ENCODE measurements around the gene CSMD2. TPM values are rescaled to one million over a fixed set of nuclear protein-coding genes. Genes with fewer than 3 reads are reported as not detected.

Gene CSMD2
- total RNA-seq, 1 experiment from 2014 or later = 13.2 TPM

DNA sequence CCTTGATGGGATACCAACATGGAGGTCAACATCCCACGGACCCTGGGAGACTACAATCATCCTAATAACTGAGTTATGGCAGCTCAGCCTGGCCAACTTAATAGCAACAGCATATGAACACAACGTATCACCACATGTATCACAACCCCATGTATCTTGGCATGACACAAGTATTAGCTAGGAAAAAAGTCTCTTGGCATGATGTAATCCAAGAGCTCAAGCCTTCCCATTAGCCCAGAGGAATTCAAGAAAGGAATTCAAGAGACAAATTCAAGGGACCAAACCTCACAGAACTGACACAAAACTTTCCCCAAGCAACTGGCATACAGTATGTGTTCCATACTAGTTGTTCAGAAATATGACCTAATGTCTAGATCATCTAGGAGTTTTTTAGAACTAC is 402.1 kb downstream of the CSMD2 start:
- H3K4me1 Mint-ChIP-seq = no peaks in the 10 kb centered on the region
- no peaks in the 10 kb centered on the region for H3K9me3 Mint-ChIP-seq
- no peak overlapping the region for H3K27ac Mint-ChIP-seq
- peaks cover 2% of the 10 kb centered on the region; the same call in 1 of the 2 replicates for H3K36me3 Mint-ChIP-seq
- ATAC-seq (no peak), DNase-seq (ENCODE audit: low spot score) (no peak)
- no peaks in the 10 kb centered on the region for H3K27me3 Mint-ChIP-seq (ENCODE audit: low read depth)
- POLR2A ChIA-PET = no interaction called here
- no peak overlapping the region for H3K4me3 Mint-ChIP-seq
- TF ChIP-seq, protein P1, sequence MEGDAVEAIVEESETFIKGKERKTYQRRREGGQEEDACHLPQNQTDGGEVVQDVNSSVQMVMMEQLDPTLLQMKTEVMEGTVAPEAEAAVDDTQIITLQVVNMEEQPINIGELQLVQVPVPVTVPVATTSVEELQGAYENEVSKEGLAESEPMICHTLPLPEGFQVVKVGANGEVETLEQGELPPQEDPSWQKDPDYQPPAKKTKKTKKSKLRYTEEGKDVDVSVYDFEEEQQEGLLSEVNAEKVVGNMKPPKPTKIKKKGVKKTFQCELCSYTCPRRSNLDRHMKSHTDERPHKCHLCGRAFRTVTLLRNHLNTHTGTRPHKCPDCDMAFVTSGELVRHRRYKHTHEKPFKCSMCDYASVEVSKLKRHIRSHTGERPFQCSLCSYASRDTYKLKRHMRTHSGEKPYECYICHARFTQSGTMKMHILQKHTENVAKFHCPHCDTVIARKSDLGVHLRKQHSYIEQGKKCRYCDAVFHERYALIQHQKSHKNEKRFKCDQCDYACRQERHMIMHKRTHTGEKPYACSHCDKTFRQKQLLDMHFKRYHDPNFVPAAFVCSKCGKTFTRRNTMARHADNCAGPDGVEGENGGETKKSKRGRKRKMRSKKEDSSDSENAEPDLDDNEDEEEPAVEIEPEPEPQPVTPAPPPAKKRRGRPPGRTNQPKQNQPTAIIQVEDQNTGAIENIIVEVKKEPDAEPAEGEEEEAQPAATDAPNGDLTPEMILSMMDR (IDR thresholded peaks at IDR 0.05) = no peak
- TF ChIP-seq, protein P2, sequence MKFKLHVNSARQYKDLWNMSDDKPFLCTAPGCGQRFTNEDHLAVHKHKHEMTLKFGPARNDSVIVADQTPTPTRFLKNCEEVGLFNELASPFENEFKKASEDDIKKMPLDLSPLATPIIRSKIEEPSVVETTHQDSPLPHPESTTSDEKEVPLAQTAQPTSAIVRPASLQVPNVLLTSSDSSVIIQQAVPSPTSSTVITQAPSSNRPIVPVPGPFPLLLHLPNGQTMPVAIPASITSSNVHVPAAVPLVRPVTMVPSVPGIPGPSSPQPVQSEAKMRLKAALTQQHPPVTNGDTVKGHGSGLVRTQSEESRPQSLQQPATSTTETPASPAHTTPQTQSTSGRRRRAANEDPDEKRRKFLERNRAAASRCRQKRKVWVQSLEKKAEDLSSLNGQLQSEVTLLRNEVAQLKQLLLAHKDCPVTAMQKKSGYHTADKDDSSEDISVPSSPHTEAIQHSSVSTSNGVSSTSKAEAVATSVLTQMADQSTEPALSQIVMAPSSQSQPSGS (CRISPR knock-in tag; IDR thresholded peaks at IDR 0.05; ENCODE audit: borderline replicate concordance, low read depth) = no peak
- TF ChIP-seq TEAD4 (CRISPR knock-in tag; IDR thresholded peaks at IDR 0.05) = no peak
- TF ChIP-seq, protein P3, sequence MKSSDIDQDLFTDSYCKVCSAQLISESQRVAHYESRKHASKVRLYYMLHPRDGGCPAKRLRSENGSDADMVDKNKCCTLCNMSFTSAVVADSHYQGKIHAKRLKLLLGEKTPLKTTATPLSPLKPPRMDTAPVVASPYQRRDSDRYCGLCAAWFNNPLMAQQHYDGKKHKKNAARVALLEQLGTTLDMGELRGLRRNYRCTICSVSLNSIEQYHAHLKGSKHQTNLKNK (CRISPR knock-in tag; IDR thresholded peaks at IDR 0.05) = no peak
- TF ChIP-seq, protein P4, sequence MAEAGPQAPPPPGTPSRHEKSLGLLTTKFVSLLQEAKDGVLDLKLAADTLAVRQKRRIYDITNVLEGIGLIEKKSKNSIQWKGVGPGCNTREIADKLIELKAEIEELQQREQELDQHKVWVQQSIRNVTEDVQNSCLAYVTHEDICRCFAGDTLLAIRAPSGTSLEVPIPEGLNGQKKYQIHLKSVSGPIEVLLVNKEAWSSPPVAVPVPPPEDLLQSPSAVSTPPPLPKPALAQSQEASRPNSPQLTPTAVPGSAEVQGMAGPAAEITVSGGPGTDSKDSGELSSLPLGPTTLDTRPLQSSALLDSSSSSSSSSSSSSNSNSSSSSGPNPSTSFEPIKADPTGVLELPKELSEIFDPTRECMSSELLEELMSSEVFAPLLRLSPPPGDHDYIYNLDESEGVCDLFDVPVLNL (CRISPR knock-in tag; IDR thresholded peaks at IDR 0.05; ENCODE audit: borderline replicate concordance, low read depth) = no peak
- TF ChIP-seq, protein P5, sequence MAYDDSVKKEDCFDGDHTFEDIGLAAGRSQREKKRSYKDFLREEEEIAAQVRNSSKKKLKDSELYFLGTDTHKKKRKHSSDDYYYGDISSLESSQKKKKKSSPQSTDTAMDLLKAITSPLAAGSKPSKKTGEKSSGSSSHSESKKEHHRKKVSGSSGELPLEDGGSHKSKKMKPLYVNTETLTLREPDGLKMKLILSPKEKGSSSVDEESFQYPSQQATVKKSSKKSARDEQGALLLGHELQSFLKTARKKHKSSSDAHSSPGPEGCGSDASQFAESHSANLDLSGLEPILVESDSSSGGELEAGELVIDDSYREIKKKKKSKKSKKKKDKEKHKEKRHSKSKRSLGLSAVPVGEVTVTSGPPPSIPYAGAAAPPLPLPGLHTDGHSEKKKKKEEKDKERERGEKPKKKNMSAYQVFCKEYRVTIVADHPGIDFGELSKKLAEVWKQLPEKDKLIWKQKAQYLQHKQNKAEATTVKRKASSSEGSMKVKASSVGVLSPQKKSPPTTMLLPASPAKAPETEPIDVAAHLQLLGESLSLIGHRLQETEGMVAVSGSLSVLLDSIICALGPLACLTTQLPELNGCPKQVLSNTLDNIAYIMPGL (CRISPR knock-in tag; IDR thresholded peaks at IDR 0.05) = no peak
- no peak for TF ChIP-seq NR3C1 (CRISPR knock-in tag; conservative IDR thresholded peaks at IDR 0.05; ENCODE audit: low read depth)
- TF ChIP-seq ZNF138 (CRISPR knock-in tag; conservative IDR thresholded peaks at IDR 0.05) = no peak
- TF ChIP-seq, protein P6, sequence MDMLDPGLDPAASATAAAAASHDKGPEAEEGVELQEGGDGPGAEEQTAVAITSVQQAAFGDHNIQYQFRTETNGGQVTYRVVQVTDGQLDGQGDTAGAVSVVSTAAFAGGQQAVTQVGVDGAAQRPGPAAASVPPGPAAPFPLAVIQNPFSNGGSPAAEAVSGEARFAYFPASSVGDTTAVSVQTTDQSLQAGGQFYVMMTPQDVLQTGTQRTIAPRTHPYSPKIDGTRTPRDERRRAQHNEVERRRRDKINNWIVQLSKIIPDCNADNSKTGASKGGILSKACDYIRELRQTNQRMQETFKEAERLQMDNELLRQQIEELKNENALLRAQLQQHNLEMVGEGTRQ (CRISPR knock-in tag; IDR thresholded peaks at IDR 0.05) = no peak
- no peak for TF ChIP-seq ZNF232 (CRISPR knock-in tag; IDR thresholded peaks at IDR 0.05)
- no peak for TF ChIP-seq GTF2I (CRISPR knock-in tag; conservative IDR thresholded peaks at IDR 0.05)
- TF ChIP-seq, protein P7, sequence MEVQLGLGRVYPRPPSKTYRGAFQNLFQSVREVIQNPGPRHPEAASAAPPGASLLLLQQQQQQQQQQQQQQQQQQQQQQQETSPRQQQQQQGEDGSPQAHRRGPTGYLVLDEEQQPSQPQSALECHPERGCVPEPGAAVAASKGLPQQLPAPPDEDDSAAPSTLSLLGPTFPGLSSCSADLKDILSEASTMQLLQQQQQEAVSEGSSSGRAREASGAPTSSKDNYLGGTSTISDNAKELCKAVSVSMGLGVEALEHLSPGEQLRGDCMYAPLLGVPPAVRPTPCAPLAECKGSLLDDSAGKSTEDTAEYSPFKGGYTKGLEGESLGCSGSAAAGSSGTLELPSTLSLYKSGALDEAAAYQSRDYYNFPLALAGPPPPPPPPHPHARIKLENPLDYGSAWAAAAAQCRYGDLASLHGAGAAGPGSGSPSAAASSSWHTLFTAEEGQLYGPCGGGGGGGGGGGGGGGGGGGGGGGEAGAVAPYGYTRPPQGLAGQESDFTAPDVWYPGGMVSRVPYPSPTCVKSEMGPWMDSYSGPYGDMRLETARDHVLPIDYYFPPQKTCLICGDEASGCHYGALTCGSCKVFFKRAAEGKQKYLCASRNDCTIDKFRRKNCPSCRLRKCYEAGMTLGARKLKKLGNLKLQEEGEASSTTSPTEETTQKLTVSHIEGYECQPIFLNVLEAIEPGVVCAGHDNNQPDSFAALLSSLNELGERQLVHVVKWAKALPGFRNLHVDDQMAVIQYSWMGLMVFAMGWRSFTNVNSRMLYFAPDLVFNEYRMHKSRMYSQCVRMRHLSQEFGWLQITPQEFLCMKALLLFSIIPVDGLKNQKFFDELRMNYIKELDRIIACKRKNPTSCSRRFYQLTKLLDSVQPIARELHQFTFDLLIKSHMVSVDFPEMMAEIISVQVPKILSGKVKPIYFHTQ (CRISPR knock-in tag; IDR thresholded peaks at IDR 0.05) = no peak
- no peak for TF ChIP-seq SP1 (CRISPR knock-in tag; conservative IDR thresholded peaks at IDR 0.05)
- TF ChIP-seq GRHL2 (CRISPR knock-in tag; IDR thresholded peaks at IDR 0.05; ENCODE audit: insufficient replicate concordance, severe bottlenecking) = no peak
- TF ChIP-seq, protein P8, sequence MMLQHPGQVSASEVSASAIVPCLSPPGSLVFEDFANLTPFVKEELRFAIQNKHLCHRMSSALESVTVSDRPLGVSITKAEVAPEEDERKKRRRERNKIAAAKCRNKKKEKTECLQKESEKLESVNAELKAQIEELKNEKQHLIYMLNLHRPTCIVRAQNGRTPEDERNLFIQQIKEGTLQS (CRISPR knock-in tag; conservative IDR thresholded peaks at IDR 0.05) = no peak
- TF ChIP-seq, protein P9, sequence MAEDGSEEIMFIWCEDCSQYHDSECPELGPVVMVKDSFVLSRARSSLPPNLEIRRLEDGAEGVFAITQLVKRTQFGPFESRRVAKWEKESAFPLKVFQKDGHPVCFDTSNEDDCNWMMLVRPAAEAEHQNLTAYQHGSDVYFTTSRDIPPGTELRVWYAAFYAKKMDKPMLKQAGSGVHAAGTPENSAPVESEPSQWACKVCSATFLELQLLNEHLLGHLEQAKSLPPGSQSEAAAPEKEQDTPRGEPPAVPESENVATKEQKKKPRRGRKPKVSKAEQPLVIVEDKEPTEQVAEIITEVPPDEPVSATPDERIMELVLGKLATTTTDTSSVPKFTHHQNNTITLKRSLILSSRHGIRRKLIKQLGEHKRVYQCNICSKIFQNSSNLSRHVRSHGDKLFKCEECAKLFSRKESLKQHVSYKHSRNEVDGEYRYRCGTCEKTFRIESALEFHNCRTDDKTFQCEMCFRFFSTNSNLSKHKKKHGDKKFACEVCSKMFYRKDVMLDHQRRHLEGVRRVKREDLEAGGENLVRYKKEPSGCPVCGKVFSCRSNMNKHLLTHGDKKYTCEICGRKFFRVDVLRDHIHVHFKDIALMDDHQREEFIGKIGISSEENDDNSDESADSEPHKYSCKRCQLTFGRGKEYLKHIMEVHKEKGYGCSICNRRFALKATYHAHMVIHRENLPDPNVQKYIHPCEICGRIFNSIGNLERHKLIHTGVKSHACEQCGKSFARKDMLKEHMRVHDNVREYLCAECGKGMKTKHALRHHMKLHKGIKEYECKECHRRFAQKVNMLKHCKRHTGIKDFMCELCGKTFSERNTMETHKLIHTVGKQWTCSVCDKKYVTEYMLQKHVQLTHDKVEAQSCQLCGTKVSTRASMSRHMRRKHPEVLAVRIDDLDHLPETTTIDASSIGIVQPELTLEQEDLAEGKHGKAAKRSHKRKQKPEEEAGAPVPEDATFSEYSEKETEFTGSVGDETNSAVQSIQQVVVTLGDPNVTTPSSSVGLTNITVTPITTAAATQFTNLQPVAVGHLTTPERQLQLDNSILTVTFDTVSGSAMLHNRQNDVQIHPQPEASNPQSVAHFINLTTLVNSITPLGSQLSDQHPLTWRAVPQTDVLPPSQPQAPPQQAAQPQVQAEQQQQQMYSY (CRISPR knock-in tag; IDR thresholded peaks at IDR 0.05) = no peak
- no peak for TF ChIP-seq ZNF219 (CRISPR knock-in tag; IDR thresholded peaks at IDR 0.05; ENCODE audit: borderline replicate concordance)
- no peak for TF ChIP-seq ZNF263 (CRISPR knock-in tag; IDR thresholded peaks at IDR 0.05; ENCODE audit: low read depth)
- no peak for TF ChIP-seq NFYB (CRISPR knock-in tag; conservative IDR thresholded peaks at IDR 0.05; ENCODE audit: low read depth)
- CTCF ChIA-PET = no interaction called here

All from WTC11 (cell line).